GM11168 (cell line): ENCODE measurements around the gene SKI.
"Not testable (repeated sequence)": the region's sequence is repeated elsewhere in the genome, so short reads cannot be mapped to it uniquely, and the experiment has no call there.

Source experiments
- in situ Hi-C: fragments of 300-500 bp; cut with MboI; formaldehyde crosslinking; loops from one replicate; pipeline ENCODE4 v1.12.0; 2022; ENCODE audit warnings: low sequenced_read_pairs; ENCODE audit not compliant: unreplicated experiment

SKI gene

DNA sequence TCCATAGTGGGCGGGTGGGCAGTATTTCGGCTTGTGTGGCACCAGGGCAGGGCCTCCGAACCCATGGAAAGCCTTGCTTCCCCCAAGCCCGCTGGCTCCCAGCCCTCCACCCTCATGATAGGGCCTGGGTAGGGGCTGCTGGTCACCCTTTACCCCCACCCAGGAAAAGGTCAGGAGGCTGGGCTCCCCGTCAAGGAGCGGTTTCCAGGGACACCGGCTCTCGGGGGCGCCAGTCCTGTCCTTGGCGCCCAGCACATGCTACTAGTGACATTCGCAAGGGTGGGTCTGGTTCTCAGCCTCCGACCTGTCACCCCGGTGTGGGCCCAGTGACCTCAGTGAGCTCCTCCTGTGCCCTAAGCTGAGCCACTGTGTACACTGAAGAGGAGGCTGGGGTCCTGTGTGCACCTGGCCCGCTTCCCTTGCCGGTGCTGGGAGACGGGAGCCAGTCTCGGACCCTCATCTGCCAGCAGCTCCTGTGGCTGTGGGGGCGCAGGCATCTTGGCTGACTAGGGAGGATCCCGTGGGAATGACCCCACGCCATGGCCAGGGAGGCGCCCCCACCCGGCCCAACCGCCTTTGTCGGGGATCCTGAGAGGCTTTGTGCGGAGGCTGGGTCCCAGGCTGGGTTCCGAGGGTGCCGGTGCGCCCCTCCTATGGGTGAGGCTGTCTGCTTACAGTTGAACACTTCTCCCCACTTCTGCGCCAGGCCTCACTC lies 54.6 kb downstream of the SKI start:
- in situ Hi-C loops = no loop called here

DNA sequence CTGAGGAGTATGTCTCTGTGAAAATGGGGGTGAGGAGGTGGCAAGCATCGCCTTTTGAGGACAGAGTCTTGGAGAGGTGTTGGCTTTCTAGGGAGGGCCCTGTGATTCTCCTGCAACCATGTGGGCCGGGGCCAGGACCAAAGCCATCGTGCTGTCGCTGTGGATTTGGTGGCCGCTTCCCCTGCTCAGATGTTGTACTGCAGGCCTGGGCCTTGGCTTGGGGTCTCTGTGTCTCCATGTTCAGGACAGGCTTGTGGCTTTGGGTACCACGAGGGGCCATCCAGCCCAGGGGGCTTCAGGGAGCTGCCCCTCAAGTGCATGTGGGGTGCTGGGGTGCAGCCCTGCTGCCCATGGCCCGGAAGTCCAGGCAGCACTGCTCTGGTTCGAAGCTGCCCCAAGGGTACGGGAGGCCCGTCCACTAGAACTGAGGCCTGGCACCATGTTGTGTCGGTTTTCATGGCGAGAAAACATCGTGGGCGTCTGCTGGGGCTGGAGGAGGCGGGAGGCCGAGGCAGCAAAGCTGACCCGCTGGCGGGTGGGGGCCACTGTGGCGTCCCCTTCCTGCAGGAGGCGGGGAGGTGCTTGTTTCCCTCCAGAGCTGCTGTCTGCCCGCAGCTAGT lies 55.4 kb downstream of the SKI start:
- in situ Hi-C loops = no loop called here

- in situ Hi-C loops = no loop called here
Measured at GRCh38 chr1:2283991-2284895, 56.1 kb downstream of the SKI start.

- in situ Hi-C loops = no loop called here
Measured at GRCh38 chr1:2284932-2285331, 56.8 kb downstream of the SKI start.

- in situ Hi-C loops = no loop called here
Measured at GRCh38 chr1:2286923-2287322, 58.8 kb downstream of the SKI start.

DNA sequence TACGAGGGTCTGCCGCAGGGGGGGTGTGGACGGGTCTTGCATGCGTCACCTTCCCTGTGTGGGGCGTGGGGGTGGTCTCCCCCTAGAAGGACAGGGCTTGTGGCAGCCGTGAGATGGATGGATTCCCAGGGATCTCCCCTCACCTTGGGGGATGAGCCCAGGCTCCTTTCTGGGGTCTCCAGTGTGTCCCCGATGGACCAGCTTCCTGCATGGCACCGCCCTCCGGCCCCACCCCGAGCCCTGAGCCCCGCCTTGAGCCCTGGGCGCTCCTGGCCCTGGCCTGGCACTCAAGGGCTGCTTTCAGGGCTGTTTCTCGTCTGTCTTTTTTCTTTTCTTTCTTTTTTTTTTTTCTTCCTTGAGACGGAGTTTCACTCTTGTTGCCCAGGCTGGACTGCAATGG lies 59.5 kb downstream of the SKI start:
- in situ Hi-C loops = no loop called here

DNA sequence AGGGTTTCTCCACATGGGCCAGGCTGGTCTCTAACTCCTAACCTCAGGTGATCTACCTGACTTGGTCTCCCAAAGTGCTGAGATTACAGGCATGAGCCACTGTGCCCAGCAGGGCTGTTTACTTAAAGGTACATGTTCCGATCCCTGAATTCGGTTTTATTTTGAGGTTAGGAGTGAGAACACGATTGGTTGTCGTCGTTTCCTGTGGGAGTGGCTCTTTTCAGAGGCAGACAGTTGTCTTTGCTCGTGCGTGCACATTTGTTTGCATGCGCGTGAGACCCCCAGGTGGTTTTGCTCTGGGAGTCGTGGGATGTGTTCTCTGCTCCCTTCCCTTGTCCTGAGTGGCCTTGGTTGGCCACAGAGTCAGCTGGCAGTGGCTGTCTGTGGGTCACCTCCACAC lies 60.2 kb downstream of the SKI start:
- in situ Hi-C loops = no loop called here

DNA sequence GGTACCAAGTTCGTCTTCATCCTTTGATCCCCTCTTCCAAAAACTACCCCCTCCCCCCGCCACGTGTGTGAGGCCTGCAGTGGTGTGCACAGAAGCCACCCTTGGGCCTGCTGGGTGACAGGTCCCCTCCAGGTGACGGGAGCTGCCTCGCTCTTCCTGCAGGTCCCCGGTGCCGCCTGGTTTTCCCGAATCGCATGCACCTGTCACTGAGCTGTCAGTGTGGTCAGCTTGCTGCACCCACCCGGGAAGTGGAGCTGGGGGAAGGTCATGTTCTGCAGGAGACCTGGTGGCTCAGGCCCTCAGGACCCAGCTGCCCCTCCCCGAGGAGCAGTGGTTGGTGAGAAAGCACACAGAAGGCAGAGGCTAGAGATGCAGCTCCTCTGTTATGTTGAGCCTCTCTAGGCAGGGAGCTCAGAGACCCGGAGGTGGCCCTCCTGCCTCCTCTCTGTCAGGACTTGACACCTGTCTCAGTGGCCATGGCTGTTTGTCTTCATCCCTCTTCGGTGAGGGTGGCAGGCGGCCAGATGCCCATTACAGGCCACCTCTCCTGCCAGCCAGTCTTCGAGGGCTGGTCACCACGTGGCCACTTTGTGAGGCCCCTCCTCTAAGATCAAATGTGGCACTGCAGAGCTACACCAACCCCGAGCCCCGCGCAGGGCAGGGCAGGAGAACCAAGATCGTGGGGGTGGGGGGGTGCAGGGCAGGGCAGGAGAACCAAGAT lies 60.9 kb downstream of the SKI start:
- in situ Hi-C loops = no loop called here

- in situ Hi-C loops = no loop called here
Measured at GRCh38 chr1:2289607-2290006, 61.5 kb downstream of the SKI start.

DNA sequence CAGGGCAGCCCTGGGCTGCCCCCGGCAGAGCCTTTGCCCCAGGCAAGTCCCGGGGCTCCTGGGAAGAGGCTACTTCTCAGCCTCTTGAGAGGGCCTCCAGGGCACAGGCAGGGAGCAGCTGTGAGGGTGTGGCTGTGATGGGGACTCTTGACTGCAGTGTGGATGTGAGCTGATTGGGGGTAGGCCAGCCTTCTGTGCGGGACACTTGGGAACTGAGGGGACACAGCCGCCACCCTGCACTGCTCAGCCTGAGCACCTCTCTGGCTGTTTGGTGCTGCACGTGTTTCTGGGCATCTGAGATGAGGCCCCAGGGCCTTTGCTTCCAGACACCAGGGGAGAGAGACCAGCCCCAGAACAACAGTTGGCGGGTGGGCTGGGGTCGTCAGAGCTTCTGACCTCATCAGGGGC lies 62.1 kb downstream of the SKI start:
- in situ Hi-C loops = no loop called here

DNA sequence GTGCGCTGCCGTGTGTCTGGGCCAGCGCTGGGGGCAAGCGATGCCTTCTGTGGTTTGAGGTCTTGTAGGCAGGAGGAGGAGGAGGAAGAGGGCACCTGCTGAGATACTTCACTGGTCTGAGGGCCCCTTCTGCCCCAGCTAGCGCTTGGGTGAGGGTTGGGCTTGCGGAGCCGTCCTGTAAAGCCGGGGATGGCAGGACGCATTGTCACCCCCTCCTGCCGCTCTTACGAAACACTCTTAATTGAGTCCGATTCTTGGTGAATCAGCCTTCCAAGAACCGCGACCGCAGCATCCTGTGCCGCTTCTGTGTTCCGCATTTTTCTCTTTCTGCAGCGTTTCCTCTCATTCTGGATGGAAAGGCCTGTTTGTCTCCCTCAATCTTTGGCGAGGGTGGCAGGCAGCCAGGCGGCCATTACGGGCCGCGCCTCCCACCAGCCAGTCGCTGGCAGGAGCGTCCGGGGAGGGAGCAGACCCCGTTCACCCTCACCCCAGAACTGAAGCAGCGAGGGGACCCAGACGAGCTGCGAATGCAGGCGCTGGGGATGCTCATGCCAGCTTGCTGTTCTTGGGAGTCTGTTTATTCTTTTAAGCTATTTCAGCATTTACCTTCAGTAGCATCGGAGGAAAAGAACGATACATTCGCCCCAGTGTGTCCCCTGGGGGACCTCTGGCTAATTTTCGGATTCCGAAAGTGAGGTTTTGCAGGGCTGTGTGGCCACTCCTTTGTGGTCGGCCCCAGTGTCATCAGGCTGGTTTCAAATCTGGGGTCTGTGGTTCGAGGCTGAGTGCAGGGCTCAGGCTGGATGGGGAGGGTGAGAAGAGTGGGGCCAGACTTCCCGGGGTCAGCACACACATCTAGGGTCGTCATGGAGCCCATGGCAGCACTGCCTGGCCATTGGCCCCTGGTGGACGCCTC lies 62.7 kb downstream of the SKI start:
- in situ Hi-C loops = no loop called here

GRCh38 chr1:2291577-2291976 lies 63.5 kb downstream of the SKI start:
- in situ Hi-C loops = no loop called here

DNA sequence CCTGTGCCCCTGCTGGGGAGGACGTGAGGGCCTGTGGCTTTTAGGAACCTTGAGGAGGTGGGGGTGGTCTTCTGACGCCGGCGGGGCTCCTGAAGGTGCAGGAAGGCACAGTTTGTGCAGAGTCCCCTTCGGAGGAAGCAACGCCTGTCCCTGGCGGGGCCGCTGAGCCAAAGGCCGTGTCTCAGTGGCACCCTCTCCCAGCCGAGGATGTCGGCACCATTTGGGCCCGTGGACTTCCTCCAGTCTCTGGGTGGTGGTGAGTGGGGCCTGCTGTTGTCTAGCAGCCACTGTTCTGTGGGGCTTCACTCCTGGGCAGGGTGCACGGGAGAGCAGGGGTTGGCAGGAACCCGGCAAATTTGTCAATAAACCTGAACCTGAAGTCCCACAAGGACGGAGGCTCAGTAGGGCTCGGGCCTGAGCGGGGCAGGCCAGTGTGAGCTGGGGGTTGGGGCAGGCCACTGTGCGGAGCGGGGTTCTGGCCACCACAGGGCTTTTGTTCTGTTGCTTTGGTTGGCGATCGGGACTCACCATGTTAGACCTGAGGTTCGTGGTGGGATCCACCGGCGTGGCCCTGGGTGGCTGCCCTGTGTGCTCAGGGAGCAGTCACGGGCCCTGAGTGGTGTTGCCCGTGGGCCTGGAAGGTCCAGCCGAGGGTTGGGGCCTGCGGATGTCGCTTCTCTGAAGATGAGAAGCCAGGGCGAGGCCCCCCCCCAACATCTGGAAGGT lies 64.8 kb downstream of the SKI start:
- in situ Hi-C loops = no loop called here

- in situ Hi-C loops = no loop called here
Measured at GRCh38 chr1:2294033-2294724, 66.1 kb downstream of the SKI start.

DNA sequence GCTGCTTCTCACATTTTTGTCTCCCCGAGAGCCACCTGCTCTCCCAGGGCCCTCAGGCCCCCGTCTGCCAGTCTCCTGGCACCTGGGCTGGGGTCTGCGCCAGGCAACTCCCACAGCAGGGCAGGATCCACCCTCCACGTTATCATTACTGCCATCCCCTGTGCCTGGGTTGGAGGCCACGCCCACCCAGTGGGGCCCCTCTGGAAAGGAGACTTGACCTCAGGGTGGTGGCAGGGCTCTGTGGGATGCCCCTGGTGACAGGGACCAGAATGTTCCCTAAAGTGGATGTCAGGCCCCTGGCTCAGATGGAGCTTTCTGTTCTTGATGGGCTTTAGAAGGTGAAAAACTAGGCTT lies 66.6 kb downstream of the SKI start:
- in situ Hi-C loops = no loop called here

DNA sequence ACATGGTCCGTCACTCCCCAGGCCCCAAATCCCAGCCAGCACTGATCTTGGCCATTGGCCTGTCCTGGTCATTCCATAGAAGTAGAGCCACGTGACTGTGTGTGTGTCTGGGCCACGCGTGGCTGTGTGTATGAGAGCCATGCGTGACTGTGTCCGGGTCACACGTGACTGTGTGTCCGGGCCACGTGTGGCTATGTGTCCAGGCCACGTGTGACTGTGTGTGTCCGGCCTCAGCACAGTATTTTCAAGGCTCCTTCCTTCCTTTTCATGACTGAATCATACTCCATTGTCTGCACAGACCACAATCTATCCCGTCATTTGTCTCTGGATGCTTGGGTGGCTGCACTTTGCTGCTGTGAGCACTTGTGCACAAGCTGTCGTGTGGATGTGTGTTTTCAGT lies 67.4 kb downstream of the SKI start:
- in situ Hi-C loops = no loop called here

GRCh38 chr1:2296211-2296610 lies 68.1 kb downstream of the SKI start:
- in situ Hi-C loops = not testable (repeated sequence)

DNA sequence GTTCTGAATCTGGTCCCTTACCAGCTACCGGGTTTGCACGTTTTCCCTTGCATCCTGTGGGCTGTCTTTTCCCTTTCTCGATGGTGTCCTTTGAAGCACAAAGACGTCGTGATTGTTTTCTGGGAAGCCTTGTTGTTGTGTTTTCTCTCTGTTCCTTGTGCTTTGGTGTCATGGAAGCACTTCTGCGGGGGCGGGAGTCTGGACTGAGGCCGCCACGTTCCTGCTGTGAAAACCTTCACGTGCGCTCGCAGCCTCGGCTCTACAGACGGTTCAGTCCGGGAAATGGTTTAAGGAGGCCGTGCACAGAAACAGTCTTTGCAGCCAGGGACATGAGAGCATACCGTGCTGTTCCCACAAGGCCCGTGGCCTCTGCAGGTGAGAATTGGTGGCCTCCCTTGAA lies 68.5 kb downstream of the SKI start:
- in situ Hi-C loops = no loop called here
